GM10847 (cell line): Measurements from ENCODE around the gene PADI4.

ENCODE experiments used
- POLR2A ChIP-seq: IDR thresholded peaks from 2 replicates; pipeline ENCODE4 v1.6.1; 2011; ENCODE audit not compliant: insufficient read length; ENCODE audit errors: extremely low read depth

Gene PADI4

GRCh38 chr1:17350083-17350482 lies 42.1 kb downstream of the PADI4 start:
- TF ChIP-seq POLR2A = no peak

GRCh38 chr1:17350928-17351446 lies 43.0 kb downstream of the PADI4 start:
- TF ChIP-seq POLR2A = no peak

- no peak for TF ChIP-seq POLR2A
Observed at GRCh38 chr1:17351598-17352324, 43.8 kb downstream of the PADI4 start.

GRCh38 chr1:17352419-17352909 lies 44.5 kb downstream of the PADI4 start:
- TF ChIP-seq POLR2A = no peak

GRCh38 chr1:17355898-17356297 lies 47.9 kb downstream of the PADI4 start:
- TF ChIP-seq POLR2A = no peak

- TF ChIP-seq POLR2A = no peak
Observed at GRCh38 chr1:17356387-17357026, 48.5 kb downstream of the PADI4 start.

- TF ChIP-seq POLR2A = no peak
Observed at GRCh38 chr1:17358557-17358956, 50.6 kb downstream of the PADI4 start.

- no peak for TF ChIP-seq POLR2A
Observed at GRCh38 chr1:17359031-17359430, 51.0 kb downstream of the PADI4 start.

- TF ChIP-seq POLR2A = no peak
Observed at GRCh38 chr1:17359808-17360207, 51.8 kb downstream of the PADI4 start.

- TF ChIP-seq POLR2A = no peak
Observed at GRCh38 chr1:17360272-17360956, 52.4 kb downstream of the PADI4 start.

GRCh38 chr1:17361687-17362086 lies 53.7 kb downstream of the PADI4 start:
- TF ChIP-seq POLR2A = no peak

- TF ChIP-seq POLR2A = no peak
Observed at GRCh38 chr1:17363351-17363750, 55.4 kb downstream of the PADI4 start.

- no peak for TF ChIP-seq POLR2A
Observed at GRCh38 chr1:17363771-17364170, 55.8 kb downstream of the PADI4 start.

GRCh38 chr1:17365293-17365692 lies 57.3 kb downstream of the PADI4 start:
- TF ChIP-seq POLR2A = no peak

GRCh38 chr1:17369466-17369865 lies 61.5 kb downstream of the PADI4 start:
- no peak for TF ChIP-seq POLR2A

- TF ChIP-seq POLR2A = no peak
Observed at GRCh38 chr1:17370618-17371017, 62.6 kb downstream of the PADI4 start.
